ENCODE results near the gene SMURF1.
"Not testable (repeated sequence)": the region's sequence is repeated elsewhere in the genome, so short reads cannot be mapped to it uniquely, and the experiment has no call there.

GRCh38 chr7:99101516-99101915 lies 42.4 kb downstream of the SMURF1 start:
- TF ChIP-seq TAF1, POLR2A (IDR thresholded peaks at IDR 0.05; ENCODE audit: low read depth, low read length): not testable (repeated sequence)

Measured in GM12891 (cell line).